ENCODE data around the gene CCDC148.
"Not testable (repeated sequence)": the region's sequence is repeated elsewhere in the genome, so short reads cannot be mapped to it uniquely, and the experiment has no call there.

CCDC148 gene

DNA sequence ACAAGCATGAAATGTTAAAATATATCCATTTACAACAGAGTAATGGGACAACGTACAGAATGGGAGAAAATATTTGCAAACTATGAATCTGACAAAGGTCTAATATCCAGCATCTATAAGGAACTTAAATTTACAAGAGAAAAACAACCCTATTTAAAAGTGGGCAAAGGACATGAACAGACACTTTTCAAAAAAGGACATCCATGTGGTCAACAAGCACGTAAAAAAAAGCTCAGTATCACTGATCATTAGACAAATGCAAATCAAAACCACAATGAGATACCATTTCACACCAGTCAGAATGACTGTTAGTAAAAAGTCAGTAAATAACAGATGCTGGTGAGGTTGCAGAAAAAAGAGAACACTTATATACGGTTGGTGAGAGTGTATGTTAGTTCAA is 16.3 kb upstream of the CCDC148 start:
- H3K4me1 Mint-ChIP-seq (ENCODE audit: low read depth) = peaks cover 15% of the 10 kb centered on the region
- H3K36me3 Mint-ChIP-seq (ENCODE audit: low read depth) = peaks cover 20% of the 10 kb centered on the region
- not testable (repeated sequence) for H3K27ac Mint-ChIP-seq, H3K27me3 Mint-ChIP-seq, DNase-seq, H3K4me3 Mint-ChIP-seq, H3K9me3 Mint-ChIP-seq

DNA sequence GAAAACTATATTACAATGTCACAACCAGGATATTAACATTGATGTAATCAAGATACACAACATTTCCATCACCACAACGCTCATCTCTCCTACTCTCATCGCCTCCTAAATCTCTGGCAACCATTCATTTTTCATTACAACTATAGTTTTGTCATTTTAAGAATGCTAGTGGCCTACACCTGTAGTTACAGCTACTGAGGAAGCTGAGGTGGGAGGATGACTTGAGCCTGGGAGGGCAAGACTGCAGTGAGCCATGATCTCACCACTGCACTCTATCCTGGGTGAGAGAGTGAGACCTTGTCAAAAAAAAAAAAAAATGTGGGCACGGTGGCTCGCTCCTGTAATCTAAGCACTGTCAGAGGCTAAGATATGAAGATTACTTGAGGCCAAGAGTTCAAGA is 10.7 kb upstream of the CCDC148 start:
- Mint-ChIP-seq H3K27ac (no peak overlapping the region), H3K36me3 (ENCODE audit: low read depth) (peaks cover 16% of the 10 kb centered on the region), H3K4me3 (no peak overlapping the region), H3K27me3 (no peaks in the 10 kb centered on the region), H3K4me1 (ENCODE audit: low read depth) (peaks cover 6% of the 10 kb centered on the region), H3K9me3 (no peaks in the 10 kb centered on the region)
- DNase-seq = no peak

DNA sequence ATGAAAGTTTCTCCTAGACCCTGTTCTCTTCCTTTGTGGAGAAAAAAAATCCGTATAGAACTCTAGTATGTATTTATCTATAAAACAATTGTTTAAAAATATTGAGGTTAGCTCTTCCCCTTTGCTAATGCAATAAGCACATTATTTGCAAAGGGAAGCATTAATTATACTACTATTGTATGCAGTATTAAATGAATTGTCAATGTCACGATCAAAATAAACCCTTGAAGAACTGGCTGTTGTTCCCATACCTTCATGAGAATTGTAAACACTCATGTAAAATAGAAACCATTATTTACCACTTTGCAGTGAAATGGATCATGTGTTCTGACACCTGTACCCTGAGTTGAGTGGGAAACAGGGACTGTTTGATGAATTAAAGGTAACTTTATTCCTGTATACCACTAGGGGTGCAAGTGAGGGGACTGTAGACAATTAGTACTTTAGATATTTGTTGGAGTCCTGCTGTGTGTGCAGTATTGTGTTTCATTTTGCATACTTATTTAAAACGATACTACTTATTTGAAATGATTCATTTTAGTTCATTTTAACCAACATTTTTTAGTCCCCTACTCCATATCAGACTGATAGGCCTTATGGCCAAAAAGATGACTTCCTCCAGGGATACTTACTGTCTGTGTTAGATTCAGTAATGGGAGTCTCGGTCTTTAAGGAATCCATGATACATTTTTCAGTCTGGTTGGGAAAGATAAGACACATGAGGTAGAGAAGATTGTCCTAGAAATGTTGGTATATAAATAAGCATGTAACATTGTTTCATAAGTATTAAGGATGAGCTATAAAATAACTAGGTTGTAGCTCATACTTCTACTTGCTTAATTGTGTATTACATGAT is 8.1 kb upstream of the CCDC148 start:
- Mint-ChIP-seq H3K9me3 (no peaks in the 10 kb centered on the region), H3K27me3 (no peaks in the 10 kb centered on the region), H3K4me1 (ENCODE audit: low read depth) (peaks cover 18% of the 10 kb centered on the region), H3K27ac (no peak overlapping the region), H3K36me3 (ENCODE audit: low read depth) (peaks cover 4% of the 10 kb centered on the region), H3K4me3 (no peak overlapping the region)
- DNase-seq = no peak

DNA sequence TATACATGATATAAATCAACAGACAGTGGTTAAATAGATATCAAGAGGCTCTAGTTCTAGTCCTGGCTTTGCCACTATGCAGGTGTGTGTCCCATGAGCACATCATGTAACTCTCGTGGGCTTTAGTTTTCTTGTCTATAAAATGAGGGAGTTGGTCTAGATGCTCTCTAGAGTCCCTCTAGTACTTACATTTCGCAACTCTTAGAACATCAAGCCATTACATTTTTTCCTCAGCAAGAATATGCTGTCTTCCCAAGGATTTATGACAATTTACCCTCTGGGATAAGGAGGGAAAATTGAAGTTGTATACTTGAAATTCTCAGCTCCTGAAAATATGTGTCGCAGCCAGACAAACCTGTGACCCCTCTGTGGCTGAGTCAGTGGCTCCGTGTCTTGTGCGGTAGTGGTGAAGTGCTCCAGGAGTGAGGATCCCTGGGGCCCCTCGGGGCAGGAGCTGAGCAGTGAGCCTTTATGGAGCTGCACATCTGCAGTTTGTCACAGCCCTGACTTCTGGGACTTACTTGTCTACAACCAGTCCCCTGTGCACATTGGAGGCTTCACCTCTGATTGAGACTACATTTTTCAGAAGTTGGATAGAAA is 7.0 kb upstream of the CCDC148 start:
- no peak overlapping the region for H3K4me3 Mint-ChIP-seq
- H3K4me1 Mint-ChIP-seq (ENCODE audit: low read depth) = peaks cover 20% of the 10 kb centered on the region
- DNase-seq = no peak
- no peak overlapping the region for H3K27ac Mint-ChIP-seq
- no peaks in the 10 kb centered on the region for H3K36me3 Mint-ChIP-seq (ENCODE audit: low read depth)
- no peaks in the 10 kb centered on the region for H3K9me3 Mint-ChIP-seq
- peaks cover under 1% of the 10 kb centered on the region for H3K27me3 Mint-ChIP-seq

DNA sequence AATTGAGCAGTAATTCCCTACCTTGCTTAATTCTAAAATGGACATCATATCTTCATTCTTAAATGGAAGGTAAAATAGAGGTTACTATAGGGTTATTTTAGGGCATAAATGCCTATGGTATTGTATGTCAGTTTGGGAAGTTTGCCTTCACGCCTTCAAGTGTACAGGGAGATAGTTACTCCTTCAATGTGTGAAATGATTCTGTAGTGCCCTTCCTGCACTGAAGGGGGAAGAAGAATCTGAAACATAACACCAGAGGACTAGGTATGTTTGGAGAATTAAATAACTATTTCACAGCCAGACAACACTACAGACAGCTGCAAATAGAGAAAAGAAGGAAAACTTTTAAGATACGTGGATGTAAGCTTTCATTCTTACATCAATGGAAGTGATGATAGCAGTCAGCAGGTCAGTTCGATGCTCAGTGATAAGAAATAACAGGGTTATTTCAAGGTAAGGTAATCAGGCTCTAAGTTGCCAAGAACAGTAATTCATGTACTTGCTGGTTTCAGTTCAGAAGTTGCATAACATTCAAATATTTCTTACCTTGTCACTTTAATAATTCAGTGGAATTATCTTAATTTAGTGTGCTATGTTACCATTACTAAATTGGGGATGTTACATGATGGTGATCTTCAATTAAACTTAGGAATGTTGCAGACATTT is 4.2 kb upstream of the CCDC148 start:
- Mint-ChIP-seq H3K4me3 (no peak overlapping the region), H3K27me3 (peaks cover 5% of the 10 kb centered on the region)
- no peak for DNase-seq

DNA sequence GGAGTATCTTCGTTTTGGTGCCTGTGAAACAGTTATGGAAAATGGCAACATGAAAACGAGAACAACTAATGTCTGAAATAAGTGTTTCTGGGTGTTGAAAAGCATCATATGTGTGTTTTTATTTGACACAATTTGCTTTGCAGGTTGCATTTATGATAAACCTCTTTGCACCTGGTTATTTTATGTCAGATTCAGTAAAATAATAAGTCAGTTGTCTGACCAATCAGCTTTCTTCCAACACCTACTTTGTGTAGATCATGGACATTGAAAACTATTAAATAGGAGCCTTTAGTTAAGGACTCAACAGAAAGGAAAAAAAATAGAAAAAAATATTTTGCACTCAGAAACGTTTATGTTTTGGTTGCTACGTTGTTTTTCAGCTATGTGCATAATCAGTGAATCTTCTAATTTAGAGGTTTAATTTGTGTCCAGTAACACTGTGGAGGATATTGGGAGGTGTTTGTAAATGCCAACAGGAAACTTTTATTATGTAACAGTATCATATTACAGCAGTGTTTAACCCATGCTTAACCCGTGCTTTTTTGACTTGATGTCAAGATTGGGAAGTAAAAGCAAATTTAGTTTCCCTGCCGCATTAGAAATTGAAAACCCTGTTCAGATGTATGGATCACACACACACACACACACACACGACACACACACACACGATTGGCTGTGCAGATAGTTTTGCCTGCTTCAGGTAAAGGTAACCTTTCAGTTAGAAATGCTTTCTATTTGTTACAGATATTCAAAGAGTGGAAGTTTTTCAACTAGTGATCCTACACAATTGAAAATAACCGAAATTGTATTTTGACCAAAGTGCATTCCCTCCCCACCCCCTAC is 2.8 kb upstream of the CCDC148 start:
- Mint-ChIP-seq H3K27me3 (peaks cover 9% of the 10 kb centered on the region), H3K9me3 (no peaks in the 10 kb centered on the region), H3K4me3 (peak overlapping the region; percentile 93), H3K36me3 (ENCODE audit: low read depth) (peaks cover 10% of the 10 kb centered on the region), H3K4me1 (ENCODE audit: low read depth) (peaks cover 29% of the 10 kb centered on the region), H3K27ac (no peak overlapping the region)
- no peak for DNase-seq

More for the DNA sequence above, 4.2 kb upstream of the CCDC148 start:
- Mint-ChIP-seq H3K9me3 (no peaks in the 10 kb centered on the region), H3K27ac (no peak overlapping the region), H3K4me1 (ENCODE audit: low read depth) (peaks cover 33% of the 10 kb centered on the region), H3K36me3 (ENCODE audit: low read depth) (peaks cover 10% of the 10 kb centered on the region)

DNA sequence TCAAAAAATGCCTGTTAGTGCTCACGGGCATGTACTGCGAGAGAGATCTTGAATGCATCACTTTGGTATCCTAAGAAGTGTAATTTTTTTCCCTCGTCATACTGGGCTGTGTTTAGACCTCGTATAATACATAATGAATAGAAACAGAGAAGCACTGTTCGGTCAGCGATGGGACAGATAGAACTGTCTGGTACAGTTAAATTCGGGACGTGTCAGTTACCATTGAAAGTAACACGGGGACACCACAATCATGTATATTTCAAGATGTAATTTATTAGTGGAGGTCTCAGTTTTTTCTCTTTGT is 2.0 kb upstream of the CCDC148 start:
- DNase-seq = no peak
- no peak overlapping the region for H3K27ac Mint-ChIP-seq
- peaks cover 12% of the 10 kb centered on the region for H3K27me3 Mint-ChIP-seq
- no peaks in the 10 kb centered on the region for H3K9me3 Mint-ChIP-seq
- H3K36me3 Mint-ChIP-seq (ENCODE audit: low read depth) = peaks cover 10% of the 10 kb centered on the region
- H3K4me3 Mint-ChIP-seq = peak overlapping the region; percentile 93
- peaks cover 28% of the 10 kb centered on the region for H3K4me1 Mint-ChIP-seq (ENCODE audit: low read depth)

DNA sequence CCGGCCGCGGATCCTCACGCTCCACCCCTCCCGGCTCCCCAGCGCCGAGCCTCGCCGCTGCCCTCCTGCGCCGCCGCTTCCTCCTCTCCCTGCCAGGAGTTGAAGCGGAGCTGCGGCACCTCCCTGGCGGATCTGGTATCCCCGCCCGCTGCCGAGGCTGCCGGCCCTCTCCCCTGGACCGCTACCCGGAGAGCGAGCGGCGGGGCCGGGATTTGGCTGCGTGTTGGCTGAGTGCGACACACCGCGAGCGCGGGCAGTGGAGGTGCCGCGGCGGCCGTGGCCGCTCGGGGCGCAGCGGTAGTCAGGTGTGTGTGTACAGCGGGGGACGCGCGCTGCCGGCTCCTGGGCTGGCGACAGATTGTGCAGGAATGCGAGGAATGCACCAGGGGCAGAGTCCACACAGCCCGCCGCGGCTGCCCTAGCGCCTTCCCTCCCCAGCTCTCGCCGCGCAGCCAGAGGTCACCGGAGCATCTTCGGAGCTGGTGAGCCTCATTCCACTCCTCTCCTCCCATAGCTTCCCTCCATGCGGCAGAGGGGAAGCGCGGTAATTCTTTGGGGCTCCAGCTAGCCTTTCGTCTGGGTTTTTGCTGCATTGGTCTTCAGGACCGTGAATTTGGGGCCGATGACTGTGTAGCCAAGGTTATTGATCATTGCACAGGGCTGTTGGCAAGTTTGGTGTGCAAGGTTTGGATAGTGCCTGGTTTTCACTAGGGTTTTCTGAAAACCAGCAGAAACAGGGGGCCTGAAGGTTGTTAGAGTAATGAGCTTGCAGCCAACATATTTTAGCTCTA is 1.5 kb upstream of the CCDC148 start:
- H3K27me3 Mint-ChIP-seq = peaks cover 12% of the 10 kb centered on the region
- peaks cover 10% of the 10 kb centered on the region for H3K36me3 Mint-ChIP-seq (ENCODE audit: low read depth)
- peak overlapping the region; percentile 87 for H3K27ac Mint-ChIP-seq
- peak overlapping the region; percentile 93 for H3K4me3 Mint-ChIP-seq
- DNase-seq = peak; percentile 77
- H3K9me3 Mint-ChIP-seq = no peaks in the 10 kb centered on the region
- peaks cover 28% of the 10 kb centered on the region for H3K4me1 Mint-ChIP-seq (ENCODE audit: low read depth)

DNA sequence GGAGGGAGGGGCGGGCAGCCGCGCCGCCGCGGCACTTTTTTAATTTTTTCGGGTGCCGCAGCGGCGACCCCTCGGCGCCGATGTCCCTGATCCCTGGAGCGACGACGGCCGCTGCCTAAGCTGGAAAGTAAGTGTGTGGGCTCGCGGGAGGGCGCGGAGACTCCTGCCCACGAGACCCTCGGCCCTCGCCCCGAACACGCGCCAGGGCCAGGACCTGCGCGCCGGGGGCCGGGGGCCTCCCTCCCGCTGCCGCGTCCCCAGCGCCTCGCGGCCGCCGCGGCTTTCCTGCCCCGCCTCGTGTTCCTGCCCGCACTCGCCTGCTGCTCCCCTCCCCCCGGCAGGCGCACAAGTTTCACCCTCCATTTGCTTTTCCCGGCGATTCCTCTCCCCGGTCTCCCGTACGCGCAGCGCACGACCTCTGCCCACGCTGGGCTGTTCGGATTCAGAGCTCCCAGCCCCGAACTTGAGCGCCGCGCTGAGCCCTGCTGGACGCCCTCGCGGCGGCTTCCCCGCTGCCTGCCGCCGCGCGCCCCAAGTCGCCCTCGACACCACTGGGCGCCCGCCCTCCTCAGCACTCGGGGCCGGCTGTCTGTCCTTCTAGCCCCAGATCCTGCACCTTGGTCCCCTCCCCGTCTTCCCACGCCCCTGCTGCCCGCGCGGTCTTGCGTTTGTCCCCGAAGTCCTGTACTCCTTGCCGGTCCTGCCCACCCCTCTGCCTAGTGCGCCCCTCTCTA is 706 bp upstream of the CCDC148 start:
- Mint-ChIP-seq H3K27me3 (peaks cover 14% of the 10 kb centered on the region), H3K9me3 (no peaks in the 10 kb centered on the region), H3K4me1 (ENCODE audit: low read depth) (peaks cover 28% of the 10 kb centered on the region), H3K36me3 (ENCODE audit: low read depth) (peaks cover 10% of the 10 kb centered on the region), H3K27ac (peak overlapping the region; percentile 87), H3K4me3 (peak overlapping the region; percentile 93)
- peak; percentile 77 for DNase-seq

DNA sequence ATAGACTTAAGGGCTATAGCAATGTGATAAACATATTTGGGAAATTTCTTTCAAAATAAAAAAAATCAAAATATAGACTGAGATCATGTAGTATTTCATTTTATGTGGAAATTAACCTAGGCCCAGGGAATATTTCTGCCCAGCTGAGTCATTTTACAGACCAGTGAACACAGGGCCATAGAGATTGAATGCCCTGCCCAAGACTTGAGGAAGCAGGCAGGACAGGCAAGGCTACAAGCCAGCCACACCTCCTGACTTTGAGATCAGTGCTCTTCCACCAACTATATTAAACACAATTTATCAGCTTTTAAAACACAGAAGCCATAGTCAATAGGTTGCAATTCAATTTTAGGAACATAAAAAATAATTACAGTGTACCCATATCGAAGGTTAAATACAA is 12.9 kb downstream of the CCDC148 start:
- Mint-ChIP-seq H3K27ac (no peak overlapping the region), H3K9me3 (peaks cover 3% of the 10 kb centered on the region), H3K36me3 (ENCODE audit: low read depth) (no peaks in the 10 kb centered on the region), H3K27me3 (no peaks in the 10 kb centered on the region), H3K4me3 (no peak overlapping the region), H3K4me1 (ENCODE audit: low read depth) (no peaks in the 10 kb centered on the region)
- no peak for DNase-seq

DNA sequence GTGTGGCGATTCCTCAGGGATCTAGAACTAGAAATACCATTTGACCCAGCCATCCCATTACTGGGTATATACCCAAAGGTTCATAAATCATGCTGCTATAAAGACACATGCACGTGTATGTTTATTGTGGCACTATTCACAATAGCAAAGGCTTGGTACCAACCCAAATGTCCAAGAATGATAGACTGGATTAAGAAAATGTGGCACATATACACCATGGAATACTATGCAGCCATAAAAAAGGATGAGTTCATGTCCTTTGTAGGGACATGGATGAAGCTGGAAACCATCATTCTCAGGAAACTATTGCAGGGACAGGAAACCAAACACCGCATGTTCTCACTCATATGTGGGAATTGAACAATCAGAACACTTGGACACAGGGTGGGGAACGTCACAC is 17.5 kb downstream of the CCDC148 start:
- H3K4me1 Mint-ChIP-seq (ENCODE audit: low read depth); H3K9me3 Mint-ChIP-seq; H3K27ac Mint-ChIP-seq; H3K36me3 Mint-ChIP-seq (ENCODE audit: low read depth); H3K27me3 Mint-ChIP-seq; H3K4me3 Mint-ChIP-seq; DNase-seq: not testable (repeated sequence)

DNA sequence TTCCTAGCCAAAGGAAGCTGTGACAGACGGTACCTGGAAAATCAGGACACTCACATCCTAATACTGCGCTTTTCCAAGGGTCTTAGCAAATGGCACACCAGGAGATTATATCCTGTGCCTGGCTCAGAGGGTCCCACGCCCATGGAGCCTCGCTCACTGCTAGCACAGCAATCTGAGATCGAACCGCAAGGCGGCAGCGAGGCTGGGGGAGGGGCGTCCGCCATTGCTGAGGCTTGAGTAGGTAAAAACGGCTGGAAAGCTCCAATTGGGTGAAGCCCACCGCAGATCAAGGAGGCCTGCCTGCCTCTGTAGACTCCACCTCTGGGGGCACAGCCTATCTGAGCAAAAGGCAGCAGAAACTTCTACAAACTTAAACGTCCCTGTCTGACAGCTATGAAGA is 22.8 kb downstream of the CCDC148 start:
- not testable (repeated sequence) for H3K4me3 Mint-ChIP-seq; DNase-seq; H3K36me3 Mint-ChIP-seq (ENCODE audit: low read depth); H3K27ac Mint-ChIP-seq; H3K4me1 Mint-ChIP-seq (ENCODE audit: low read depth); H3K27me3 Mint-ChIP-seq; H3K9me3 Mint-ChIP-seq

DNA sequence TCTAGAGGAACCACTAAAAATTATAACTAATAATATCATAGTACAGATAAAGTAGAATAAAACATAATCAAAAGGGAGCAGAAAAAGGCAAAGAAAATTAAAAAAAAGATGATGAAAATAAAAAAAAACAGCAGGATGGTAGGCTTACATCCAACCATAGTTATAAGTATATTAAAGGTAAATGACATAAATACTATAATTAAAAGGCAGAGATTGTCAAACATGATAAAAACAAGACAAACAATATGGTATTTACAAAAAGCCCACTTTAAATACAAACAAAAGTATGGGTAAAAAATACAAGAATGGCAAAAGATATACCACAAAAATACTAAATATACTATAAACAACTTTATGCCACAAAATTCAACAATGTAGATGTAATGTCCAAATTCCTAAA is 24.4 kb downstream of the CCDC148 start:
- H3K27me3 Mint-ChIP-seq = peaks cover 13% of the 10 kb centered on the region
- no peak overlapping the region for H3K27ac Mint-ChIP-seq
- peaks cover 8% of the 10 kb centered on the region for H3K9me3 Mint-ChIP-seq
- DNase-seq = no peak
- H3K4me1 Mint-ChIP-seq (ENCODE audit: low read depth) = no peaks in the 10 kb centered on the region
- no peaks in the 10 kb centered on the region for H3K36me3 Mint-ChIP-seq (ENCODE audit: low read depth)
- no peak overlapping the region for H3K4me3 Mint-ChIP-seq
